HG03571 (cell line): Measurements from ENCODE around the gene KAZN.
"Not testable (repeated sequence)": the region's sequence is repeated elsewhere in the genome, so short reads cannot be mapped to it uniquely, and the experiment has no call there.

Source experiments
- ATAC-seq: cut with Tn5 transposase; IDR thresholded peaks from one replicate; pipeline ENCODE4 v1.9.1; 2021; ENCODE audit not compliant: unreplicated experiment

The KAZN gene

GRCh38 chr1:14598498-14599182 lies at the start of gene KAZN:
KAZN (plus strand) TSS chr1:14598685.
- ATAC-seq = no peak

- ATAC-seq = no peak
Observed at GRCh38 chr1:14549897-14550620, 48.4 kb upstream of the KAZN start.

DNA sequence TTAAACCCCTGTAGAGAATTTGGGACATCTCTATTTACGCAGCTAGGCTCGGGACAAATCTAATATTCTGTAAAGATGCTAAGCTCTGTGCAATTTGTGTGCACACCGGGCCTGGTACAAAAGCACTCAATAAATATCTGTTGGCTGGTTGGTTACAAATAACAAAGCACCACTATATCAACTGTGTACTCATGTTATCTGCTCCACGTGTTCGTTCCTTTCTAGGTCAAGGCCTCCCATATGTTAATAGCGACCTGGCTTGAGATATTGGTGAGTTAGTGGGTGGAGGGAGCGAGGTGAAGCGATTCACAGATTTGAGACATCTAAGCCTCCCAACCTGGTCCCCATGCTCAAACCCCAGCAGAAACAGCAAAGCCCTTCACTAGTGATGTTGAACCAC lies 47.1 kb upstream of the KAZN start:
- ATAC-seq = no peak

GRCh38 chr1:14552246-14552965 lies 46.1 kb upstream of the KAZN start:
- no peak for ATAC-seq

GRCh38 chr1:14553711-14554110 lies 44.8 kb upstream of the KAZN start:
- no peak for ATAC-seq

- no peak for ATAC-seq
Observed at GRCh38 chr1:14555091-14555490, 43.4 kb upstream of the KAZN start.

GRCh38 chr1:14561014-14561693 lies 37.3 kb upstream of the KAZN start:
- no peak for ATAC-seq

DNA sequence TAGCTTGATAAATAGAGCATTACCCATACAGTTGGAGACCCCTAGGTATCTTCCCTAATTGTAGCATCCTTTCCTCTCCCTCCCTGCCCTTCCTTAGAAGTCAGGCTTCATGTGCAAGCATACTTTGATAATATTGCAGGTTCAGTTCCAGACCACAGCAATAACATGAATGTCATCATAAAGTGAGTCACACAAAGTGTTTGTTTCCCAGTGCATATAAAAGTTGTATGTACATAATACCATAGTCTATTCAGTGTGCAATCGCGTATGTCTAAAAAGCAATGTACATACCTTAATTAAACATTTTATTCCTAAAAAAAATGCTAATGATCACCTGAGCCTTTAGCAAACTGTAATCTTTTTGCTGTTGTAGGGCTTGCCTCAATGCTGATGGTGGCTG lies 33.4 kb upstream of the KAZN start:
- no peak for ATAC-seq

DNA sequence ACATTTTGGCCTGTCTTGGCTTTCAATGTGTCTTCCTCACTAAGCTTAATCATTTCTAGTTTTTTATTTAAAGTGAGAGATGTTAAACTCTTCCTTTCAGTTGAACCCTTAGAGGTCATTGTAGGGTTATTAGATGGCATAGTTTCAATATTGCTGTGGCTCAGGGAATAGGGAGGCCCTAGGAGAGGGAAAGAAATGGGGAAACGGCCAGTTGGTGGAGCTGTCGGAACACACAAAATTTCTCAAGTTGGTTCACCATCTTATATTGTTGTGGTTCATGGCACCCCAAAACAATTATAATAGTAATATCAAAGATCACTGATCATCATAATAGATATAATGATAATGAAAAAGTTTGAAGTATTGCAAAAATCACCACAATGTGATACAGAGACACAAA lies 31.4 kb upstream of the KAZN start:
- ATAC-seq = no peak

GRCh38 chr1:14567903-14568302 lies 30.6 kb upstream of the KAZN start:
- no peak for ATAC-seq

DNA sequence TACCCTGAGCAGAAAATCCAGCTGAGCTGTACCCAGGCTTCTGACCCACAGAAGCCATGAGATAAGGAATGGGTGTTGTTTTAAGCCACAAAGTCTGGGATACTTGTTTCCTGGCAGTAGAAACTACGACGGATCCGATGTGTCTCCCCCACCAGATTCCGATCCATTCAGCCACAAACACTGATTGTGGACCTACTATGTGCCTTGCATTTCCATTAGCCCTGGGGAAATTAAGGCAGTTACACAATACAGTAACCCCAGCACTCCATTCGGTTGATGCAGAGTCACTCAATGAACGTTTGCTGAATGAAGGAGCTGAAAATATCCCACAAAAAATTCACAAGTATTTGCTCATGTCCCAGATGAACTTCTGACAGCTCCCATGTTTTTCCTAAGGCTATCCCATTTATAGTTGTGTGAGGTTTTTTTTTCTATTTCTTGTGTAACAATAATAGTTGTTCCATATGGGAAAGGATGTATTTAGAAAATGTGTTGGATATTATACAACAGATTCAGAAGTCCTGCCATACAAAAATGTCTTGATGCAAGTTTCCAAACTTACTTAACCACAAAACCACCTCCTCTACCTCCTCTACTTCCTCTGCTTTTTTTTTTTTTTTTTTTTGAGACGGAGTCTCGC lies 29.6 kb upstream of the KAZN start:
- no peak for ATAC-seq

DNA sequence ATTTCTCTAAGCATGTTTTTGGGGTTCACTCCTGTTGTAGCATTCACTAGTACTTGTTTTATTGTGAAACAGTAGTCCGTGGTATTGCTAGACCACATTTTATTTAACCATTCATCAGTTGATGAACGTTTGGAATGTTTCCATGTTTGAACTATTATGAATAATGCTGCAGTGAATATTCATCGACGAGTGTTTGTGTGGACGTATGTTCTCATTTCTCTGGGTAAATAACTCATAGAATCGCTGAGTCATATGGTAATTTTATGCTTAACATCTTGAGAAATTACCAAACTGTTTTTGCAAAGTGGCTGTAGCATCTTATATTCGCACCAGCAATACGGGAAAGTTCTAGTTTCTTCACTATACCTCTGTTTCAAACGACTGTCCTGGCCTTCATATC lies 28.0 kb upstream of the KAZN start:
- ATAC-seq = no peak

DNA sequence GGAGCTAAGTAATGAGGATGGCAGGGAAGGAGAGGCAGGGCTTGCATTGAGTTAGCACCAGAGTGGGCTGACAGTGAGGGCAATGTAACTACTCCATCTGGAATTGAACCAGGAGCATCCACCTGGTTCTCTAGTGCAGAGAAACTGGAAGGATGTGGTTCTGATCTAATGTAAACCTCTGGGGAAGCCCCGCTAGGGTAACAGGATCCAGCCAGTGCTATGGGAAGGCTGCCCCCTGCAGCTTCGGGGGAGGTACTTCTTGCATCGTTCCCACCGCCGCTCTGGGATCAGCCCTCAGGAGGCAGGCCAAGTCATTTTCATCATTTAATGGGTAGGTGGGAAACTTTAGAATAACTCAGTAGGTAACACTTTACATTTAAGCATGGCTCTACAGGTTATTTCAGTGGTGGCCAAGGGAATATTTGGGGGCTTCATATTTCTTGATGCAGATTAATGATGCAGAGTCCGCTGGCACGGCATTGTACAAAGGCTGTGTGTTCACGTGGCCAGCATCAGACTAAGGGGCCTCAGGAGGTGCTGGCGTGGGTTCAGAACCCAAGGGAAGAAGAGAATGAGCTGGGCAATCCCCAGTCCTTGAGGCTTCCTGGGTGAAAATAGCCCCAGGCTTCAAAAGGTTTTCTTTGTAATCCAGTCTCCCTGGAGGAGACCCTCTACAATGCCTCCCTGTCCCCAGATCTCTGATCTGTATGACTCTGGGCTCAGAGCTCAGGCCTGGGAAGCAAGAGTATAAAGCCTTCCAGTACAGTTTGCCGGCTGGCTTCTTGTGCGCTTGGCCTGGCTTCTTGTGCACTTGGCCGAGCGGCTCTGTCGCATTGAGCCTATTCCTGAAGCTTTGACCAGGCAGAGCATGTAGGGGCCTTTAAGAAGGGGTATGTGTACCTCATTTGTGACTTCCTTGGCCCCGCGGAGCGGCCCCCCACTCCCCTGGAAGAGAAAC lies 26.4 kb upstream of the KAZN start:
- no peak for ATAC-seq

DNA sequence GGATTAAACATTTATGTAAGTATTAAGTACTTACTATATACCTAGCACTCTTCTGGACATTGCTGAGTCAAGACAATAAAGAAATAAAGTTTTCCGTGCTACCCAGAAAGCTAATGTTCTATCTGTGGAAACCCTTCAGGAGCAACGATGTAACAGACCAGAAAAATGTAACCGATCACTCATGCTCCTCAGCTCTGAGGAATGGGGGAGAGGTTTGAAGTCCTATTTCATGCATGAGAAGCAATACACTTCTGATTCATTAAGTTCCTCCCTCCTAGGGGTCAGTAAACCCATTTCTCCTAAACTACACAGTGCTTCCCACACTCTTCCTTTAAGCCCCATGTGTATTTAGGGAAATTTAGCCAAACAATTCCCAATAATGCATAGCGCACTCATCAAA lies 25.6 kb upstream of the KAZN start:
- ATAC-seq = no peak

GRCh38 chr1:14576155-14576554 lies 22.3 kb upstream of the KAZN start:
- ATAC-seq = no peak

DNA sequence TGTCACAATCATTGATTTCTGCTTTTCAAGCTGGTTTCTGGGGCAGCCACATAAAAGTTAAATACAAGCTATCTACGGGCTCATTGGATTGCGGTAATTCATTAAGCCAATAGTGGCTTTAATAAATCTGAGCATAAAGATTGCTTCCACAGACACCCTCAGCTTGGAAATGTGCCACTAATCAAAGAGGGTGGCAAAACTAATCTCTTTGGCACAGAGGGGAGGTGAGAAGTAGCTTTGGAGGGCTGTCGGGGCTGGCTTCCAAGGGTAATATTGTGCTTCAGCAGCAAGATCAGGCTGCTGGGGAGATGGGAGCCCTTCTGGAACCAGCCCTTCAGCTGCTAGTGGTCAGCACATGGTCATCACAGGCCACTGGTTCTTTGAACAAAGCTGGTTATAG lies 21.2 kb upstream of the KAZN start:
- ATAC-seq = no peak

DNA sequence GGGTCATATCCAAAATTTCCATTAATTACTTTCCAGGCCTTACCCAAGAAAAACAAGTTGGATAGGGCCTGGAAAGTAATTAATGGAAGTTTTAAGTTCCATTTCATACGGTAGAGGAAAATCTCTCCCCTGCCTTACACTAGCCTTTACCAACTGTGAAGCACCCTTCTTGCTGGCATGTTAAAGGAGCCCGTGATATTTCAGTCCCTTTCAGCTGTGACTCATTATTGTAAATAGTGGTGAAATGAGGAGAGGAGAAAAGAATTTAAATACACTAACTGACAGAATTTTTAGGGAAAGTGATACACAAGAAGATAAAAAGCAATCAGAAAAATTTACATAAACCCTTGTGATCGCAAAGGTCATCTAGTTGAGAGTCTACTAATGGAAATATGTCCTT lies 20.3 kb upstream of the KAZN start:
- no peak for ATAC-seq

DNA sequence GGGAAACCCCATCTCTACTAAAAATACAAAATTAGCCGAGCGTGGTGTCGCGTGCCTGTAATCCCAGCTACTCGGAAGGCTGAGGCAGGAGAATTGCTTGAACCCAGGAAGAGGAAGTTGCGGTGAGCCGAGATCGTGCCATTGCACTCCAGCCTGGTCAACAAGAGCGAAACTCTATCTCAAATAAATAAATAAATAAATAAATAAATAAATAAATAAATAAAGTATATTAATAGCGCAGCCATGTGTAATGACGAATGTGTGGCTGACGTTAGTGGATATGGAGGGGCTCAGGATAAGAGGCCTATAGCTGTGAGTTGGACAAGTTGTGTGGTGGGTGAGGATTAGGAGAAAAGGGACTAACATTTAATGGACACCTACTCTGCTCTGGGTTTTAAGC lies 18.2 kb upstream of the KAZN start:
- not testable (repeated sequence) for ATAC-seq

GRCh38 chr1:14580986-14581385 lies 17.5 kb upstream of the KAZN start:
- ATAC-seq = no peak

- ATAC-seq = no peak
Observed at GRCh38 chr1:14583788-14584187, 14.7 kb upstream of the KAZN start.
